Measurements from ENCODE around the gene TIMP4.

TIMP4 gene

DNA sequence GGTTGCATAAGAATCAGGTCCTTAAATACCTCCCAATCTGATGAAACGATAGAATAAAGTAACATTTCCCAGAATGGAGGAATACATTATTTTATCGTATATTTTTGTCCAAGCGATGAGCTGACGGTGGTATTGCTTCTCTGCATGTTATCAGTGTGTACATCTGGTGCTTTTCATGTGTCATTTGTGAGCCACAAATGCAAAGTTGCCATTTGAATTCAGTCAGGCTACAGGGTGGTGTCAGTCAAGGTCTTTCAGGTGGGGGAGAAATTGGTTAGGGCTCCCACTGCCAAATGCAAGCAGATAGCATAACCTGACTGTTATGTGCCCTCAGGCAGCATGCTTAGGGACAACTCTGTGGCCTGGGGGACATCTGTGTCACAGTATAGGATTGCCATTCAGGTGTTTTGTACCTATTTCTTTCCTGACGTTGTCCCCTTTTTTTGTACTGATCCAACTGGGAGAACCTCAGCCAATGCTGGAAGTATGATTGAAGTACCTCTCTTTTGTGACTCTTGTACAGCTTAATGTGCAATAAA is 26.5 kb upstream of the TIMP4 start:
- no peak for DNase-seq (ENCODE audit: low read depth)

- no peak for DNase-seq (ENCODE audit: low read depth)
Observed at GRCh38 chr3:12184541-12184940, 25.8 kb upstream of the TIMP4 start.

- no peak for DNase-seq (ENCODE audit: low read depth)
Observed at GRCh38 chr3:12182687-12183441, 24.2 kb upstream of the TIMP4 start.

DNA sequence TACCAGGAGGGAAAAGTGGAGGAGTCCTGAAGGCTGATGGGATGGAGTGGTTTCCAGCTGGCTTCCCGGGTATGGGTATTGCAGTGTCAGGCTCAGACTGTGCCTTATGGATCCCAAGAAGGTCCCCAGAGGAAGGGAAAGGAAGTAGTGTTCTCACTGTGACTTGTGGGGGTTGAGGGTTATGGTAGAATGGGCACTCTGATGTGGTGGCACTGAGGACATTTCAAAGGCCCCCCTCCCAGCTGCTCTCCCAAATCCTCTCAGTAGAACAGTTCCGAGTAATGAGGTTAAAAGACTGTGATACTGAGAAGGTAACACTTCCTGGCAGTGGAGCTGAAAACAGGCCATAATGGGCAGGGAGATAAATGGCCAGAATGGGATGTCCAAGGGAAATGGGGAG is 23.1 kb upstream of the TIMP4 start:
- no peak for DNase-seq (ENCODE audit: low read depth)

DNA sequence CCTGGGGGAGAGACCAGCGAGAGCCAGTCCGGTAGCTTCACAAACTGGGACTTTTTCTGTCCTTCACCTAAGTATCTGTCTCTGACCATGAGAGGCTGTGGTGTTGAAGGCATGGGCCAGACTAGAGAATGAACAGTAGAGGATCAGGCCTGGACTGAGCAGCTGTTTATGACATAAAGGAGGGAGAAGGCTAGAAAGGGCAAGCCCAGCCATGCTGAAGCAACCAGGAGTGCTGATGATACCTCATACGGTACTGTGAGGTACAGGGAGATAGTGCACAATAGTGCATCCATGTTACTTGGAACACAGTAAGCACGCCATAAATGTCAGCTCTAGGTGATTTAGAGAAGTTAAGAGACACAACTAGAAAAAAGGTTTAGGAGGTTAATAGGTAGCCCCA is 22.6 kb upstream of the TIMP4 start:
- DNase-seq (ENCODE audit: low read depth): no peak

DNA sequence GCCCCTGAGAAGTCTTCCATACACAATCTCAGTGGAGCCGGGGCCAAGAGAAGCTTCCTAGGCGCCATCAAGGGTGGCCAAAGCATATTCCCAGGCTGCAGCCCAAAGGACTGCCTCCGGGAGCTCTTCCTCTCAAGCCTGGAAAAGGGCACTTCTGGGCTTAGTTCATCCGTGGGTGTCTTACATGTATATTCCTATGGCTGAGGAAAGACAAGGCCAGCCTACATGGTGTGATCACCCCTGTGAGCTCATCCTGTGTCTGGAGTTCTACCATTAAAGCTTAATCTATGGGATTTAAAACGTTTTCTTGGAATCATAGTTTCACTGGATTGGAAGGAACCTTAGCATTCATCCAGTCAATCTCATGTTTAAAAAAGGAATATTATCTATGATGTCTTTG is 21.9 kb upstream of the TIMP4 start:
- DNase-seq (ENCODE audit: low read depth): no peak

DNA sequence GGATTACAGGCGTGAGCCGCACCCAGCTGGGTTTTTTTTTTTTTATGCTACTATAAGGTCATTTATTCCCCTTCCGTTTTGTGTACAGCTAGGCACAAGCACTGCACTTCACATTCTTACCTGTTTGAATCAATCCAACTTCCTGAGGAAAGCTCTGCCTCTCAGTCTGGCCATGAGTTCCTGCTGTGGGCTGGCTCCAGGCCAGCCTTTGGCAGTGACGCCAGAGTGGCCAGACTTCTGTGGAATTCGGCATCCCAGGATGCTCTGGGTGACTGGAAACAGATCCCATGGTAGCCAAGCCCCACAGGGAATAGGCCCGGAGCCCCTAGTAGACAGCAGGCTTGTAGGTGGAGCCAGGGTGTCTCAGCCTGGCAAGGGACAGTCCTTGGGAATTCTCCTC is 21.5 kb upstream of the TIMP4 start:
- no peak for DNase-seq (ENCODE audit: low read depth)

DNA sequence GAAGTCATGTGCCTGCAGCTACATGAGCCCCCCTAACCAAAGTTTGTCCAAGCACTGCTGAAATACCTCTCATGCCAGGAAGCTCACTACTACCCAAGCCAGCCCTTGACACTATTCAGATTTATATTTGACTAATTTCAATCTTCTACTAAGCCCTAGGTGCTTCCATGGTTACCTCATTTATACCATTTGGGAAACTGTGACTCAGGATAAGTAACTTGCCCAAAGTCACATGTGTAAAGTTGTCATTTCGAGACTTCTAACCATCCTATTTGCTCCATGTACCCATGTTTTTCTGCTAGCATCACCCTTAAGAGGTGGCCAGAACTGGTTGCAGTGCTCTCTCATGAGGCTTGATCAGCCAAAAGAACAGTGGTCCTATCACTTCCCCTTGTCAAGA is 20.7 kb upstream of the TIMP4 start:
- no peak for DNase-seq (ENCODE audit: low read depth)

DNA sequence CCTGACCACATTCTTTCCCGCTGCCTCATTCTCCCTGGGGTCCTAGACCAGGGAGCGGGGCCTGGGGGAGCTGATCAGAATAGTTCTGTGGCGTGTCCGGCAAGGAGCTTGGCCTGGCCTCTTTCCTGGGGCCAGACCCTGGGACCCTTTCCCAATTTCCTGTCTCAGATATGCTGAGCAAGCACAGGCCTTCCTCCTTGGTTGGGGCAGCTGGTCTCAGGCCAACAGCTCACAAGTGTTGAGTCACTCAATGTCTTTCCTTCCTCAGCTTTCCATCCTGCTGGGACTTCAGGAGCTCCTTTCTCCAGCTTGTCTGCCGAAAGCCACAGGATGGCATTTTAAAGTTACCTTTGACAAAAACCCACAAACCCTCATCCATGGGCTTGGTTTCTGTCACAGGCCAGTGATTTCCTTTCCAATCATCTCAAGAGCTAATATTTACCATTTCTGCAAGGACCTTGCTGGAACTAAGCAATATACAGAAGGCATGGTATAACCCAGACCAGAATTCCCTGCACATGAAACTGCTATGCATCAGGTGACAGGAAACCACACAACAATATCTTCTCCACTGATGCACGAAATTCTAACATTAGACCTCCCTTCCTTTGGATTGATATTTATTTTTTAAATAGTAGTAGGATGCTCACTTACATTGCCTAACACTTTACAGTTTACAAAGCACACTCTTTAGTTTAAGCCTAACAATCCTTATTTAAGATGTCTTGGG is 19.5 kb upstream of the TIMP4 start:
- DNase-seq (ENCODE audit: low read depth): no peak

DNA sequence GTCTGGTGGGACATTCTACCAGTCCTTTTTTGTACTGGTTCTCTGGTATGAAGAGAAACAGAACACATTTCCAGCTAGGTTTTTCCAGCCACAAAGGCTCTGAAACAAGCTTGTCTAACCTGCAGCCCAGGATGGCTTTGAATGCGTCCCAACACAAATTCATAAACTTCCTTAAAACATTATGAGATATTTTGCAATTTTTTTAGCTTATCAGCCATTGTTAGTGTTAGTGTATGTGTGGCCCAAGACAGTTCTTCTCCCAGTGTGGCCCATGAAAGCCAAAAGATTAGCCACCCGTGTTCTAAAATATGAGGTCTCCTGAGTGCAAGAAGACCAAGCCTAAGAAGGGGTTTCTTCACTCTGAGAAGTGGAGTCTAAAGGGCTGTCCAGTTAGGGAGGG is 18.4 kb upstream of the TIMP4 start:
- no peak for DNase-seq (ENCODE audit: low read depth)

DNA sequence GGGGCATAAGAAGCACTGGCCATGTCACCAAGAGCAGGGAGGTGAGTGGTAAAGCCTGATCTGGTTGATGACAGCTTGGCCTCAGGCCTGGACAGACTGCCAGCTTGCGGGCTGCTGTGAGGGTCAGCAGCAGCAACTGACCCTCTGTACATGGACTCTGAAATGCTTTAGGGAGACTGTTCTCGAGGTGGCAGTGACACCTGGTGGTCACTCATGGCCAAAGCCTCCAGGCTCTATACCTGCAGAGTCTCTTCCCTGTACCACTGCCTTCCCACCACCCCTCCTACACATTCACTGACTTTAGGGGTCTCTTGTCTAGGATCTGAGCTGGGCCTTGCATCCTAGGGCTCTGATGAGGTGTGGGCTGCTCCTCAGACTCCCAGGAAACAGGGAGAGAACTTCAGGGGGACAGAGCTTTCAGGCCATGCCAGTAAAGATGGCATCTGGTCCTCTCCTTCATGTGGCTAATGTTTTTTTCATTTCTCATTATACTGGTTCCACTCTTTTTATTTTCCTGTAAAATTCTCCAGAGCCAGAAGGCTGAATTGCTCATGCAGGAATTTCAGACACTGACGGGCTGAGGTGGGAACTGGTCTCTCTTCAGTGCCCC is 17.2 kb upstream of the TIMP4 start:
- no peak for DNase-seq (ENCODE audit: low read depth)

DNA sequence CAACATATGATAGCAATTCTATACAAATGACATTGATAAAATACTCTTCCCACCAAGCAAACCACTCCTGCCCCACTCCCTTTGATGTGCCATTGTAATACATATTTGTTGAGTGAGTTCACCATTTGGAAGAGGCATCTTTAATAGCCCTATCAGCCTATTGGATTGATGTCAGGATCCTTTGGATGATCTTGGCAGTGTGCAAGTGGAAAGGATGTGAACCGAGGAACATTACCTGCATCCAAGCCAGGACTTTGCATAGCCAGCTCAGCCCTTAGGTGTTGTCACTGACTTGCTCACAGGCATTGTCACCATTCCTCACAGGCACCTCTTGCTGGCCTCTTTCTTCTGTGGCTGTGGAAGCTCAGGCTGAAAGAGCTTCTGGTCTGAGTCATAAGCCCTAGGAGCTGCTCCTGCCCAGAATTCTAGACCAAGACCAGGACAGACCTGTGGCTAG is 16.5 kb upstream of the TIMP4 start:
- no peak for DNase-seq (ENCODE audit: low read depth)

GRCh38 chr3:12170207-12170606 is 11.5 kb upstream of the TIMP4 start:
- DNase-seq (ENCODE audit: low read depth): no peak

DNA sequence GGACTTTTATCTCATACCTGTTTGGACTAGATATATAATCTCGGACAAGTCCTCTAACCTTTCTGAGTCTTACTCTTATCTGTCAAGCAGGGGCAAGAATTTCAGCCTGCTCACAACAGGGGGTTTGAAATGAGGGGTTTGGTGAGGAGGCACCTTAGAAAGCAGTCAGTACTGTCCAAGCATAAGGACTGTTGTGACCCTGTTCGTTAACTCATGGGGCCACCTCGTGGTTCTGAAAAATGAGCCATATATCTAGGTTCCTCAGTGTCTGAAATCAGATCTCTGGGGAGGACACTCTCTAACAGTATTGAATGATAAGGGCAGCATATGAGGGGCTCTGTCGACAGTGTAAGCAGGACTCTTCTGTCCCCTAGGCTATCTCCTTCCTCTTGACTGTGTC is 7.2 kb upstream of the TIMP4 start:
- DNase-seq (ENCODE audit: low read depth): no peak

GRCh38 chr3:12159227-12159601 is 502 bp upstream of the TIMP4 start:
- DNase-seq (ENCODE audit: low read depth): no peak

DNA sequence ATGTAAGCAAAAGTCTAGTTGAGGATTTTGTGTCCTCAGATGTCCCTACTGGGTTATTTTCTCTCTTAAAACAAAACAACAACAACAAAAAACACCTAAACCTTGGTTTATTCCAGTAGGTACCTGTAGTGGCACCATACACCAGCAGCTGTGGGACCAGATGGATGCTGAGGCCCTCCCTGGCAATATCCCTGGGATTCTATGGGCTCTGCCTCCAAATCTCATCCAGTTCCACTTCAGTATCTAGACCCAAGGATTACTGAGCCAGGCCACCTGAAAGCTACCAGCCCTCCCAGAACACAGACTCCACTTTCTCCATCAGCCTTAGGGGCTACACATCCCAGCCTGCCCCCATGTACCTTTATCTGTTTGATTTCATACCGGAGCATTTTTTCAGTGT is 1.7 kb downstream of the TIMP4 start:
- DNase-seq (ENCODE audit: low read depth): no peak

DNA sequence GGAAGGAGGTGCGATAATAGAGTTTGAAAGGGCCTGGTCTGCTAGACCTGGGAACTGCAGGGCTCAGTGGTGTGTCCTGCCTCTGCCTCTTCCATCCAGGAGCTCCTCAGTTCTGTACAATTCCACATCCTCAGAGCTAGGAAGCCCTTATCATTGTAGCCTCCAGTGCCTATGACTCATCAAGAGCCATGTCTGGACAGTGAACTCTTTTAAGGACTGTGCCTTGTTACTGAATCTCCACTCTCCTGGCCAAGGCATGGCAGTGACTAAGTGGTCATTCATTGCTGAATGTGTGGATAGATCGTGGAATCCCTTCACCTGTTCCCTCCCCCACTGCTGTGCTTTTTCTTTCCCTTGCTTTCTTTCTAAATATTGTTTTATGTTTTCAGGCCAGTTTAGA is 2.9 kb downstream of the TIMP4 start:
- DNase-seq (ENCODE audit: low read depth): no peak

GRCh38 chr3:12155264-12155663 is 3.4 kb downstream of the TIMP4 start:
- no peak for DNase-seq (ENCODE audit: low read depth)

- no peak for DNase-seq (ENCODE audit: low read depth)
Observed at GRCh38 chr3:12154151-12154550, 4.6 kb downstream of the TIMP4 start.

GRCh38 chr3:12150112-12150511 is 8.6 kb downstream of the TIMP4 start:
- DNase-seq (ENCODE audit: low read depth): no peak

- DNase-seq (ENCODE audit: low read depth): no peak
Observed at GRCh38 chr3:12149029-12149428, 9.7 kb downstream of the TIMP4 start.

DNA sequence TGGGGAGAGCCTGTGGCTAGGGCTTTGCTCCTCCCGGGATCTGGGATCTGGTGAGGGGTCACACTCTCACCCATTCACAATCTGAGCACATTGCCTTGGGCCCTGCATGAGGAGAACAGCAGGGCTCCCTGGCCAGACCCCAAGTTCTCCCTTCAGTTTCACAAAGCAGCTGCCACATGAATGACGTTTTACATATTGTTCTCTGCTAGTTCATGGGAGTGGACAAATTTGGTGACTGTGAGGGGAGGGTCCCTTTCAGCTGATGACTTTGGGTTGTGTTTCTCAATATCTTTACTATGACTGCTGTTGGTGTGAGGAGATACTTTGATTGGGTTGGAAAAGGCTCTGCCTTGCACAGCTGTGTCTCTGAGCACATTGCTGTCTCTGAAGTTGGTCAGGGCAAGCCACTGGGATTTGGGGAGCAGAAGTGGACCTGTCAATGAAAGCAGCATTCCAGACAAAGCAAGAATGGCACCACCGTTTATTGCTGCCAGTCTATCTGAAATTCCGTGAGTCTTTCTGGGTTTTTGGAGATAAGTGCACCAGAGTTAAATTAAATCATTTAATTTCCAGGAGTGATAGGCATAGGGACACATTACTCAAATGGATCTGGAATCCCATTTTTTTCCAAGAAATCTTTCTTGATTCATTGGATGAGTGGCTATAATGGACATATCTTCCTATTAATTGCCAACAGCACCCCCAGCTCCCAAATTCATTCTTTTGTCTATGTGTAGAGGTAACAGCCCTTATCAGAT is 10.3 kb downstream of the TIMP4 start:
- no peak for DNase-seq (ENCODE audit: low read depth)
